OCI-LY7 (cell line): ENCODE results near the gene PHF20.

Experiments used
- CTCF ChIP-seq: fragments of 200-600 bp; sonication (generic); conservative IDR thresholded peaks from 2 replicates; pipeline ENCODE4 v1.5.1; 2014; ENCODE audit warnings: mild to moderate bottlenecking, antibody characterized with exemption, low read length, moderate library complexity, mixed read lengths
- EZH2phosphoT487 ChIP-seq: fragments of 200-600 bp; sonication (generic); IDR thresholded peaks from 2 replicates; pipeline ENCODE4 v1.6.1; 2018; ENCODE audit warnings: low read depth, borderline replicate concordance, mild to moderate bottlenecking, mixed run types, antibody characterized with exemption, low read length, moderate library complexity, mixed read lengths

- TF ChIP-seq CTCF = no peak
- TF ChIP-seq EZH2phosphoT487 = no peak
These were observed 36.8 kb upstream of the PHF20 start for GRCh38 chr20:35734777-35735649.
